Measurements from ENCODE around the gene MIF.
A peak's percentile ranks its signal among the peaks of the same experiment; 100 is the strongest.

GRCh38 chr22:23862103-23862502 is 32.1 kb upstream of the MIF start:
- TF ChIP-seq CTCF (IDR thresholded peaks at IDR 0.05): peak in 4 of 5 experiments; percentile 14 to 26 (median 17)
- no peak for TF ChIP-seq POLR2A (IDR thresholded peaks at IDR 0.05)
